ENCODE results near the gene VPS37B. TPM values are rescaled to one million over a fixed set of nuclear protein-coding genes. Genes with fewer than 3 reads are reported as not detected.
"Not testable (repeated sequence)": the region's sequence is repeated elsewhere in the genome, so short reads cannot be mapped to it uniquely, and the experiment has no call there.

The VPS37B gene
- polyA plus RNA-seq, 1 of the 3 experiments (the other 2 are of a cell fraction): 41.1 TPM

DNA sequence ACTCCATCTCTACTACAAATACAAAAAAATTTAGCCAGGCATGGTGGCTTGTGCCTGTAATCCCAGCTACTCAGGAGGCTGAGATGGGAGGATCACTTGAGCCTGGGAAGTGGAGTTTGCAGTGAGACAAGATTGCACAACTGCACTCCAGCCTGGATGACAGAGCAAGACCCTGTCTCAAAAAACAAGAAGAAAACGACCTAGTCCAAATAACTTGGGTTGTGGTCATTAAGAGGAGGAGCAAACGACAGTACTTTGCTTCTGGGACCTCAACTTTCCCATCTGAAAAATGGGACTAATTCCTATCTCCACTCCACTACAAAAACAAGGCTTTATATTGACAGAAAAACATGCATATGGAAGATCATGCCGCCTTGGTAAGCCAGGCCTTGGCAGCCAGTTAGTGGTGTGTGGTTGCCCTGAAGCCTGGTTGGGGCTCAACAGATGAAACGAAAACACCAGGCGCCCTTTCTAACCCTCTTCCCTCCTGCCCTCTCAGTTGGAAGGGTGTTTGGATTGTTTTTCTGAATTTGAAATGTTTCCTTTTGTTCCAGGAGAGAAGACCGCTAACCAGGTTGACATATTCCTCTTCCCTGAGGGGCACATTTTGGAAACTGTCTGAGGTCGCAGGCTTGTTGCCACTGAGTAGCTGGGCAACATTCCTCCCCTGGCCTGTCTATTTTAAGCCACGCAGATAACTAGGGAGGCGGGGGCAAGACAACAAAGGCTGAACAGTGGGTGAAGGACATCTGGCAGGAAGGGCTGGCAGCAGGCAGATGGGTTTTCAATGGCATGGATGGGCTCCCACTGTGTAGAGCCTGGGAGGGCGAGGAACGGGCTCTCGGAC, 13.7 kb upstream of the VPS37B start (continued):
- TF ChIP-seq, protein P1, sequence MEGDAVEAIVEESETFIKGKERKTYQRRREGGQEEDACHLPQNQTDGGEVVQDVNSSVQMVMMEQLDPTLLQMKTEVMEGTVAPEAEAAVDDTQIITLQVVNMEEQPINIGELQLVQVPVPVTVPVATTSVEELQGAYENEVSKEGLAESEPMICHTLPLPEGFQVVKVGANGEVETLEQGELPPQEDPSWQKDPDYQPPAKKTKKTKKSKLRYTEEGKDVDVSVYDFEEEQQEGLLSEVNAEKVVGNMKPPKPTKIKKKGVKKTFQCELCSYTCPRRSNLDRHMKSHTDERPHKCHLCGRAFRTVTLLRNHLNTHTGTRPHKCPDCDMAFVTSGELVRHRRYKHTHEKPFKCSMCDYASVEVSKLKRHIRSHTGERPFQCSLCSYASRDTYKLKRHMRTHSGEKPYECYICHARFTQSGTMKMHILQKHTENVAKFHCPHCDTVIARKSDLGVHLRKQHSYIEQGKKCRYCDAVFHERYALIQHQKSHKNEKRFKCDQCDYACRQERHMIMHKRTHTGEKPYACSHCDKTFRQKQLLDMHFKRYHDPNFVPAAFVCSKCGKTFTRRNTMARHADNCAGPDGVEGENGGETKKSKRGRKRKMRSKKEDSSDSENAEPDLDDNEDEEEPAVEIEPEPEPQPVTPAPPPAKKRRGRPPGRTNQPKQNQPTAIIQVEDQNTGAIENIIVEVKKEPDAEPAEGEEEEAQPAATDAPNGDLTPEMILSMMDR (IDR thresholded peaks at IDR 0.05): no peak
- TF ChIP-seq GABPA (IDR thresholded peaks at IDR 0.05; ENCODE audit: low read depth): no peak

DNA sequence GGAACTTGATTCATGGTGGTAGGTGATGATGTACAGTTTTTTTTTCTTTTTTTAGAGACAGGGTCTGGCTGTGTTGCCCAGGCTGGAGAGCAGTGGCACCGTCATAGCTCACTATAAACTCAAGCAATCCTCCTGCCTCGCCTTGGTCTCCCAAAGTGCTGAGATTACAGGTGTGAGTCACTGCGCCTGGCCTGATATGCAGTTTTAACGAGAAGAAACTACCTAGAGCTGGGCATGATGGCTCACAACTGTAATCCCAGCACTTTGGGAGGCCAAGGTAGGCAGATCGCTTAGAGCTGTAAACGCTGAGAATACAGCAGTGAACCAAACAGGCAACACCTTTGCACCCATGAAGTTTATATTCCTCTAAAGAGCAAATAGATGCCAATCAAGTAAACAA, 13.0 kb upstream of the VPS37B start:
- H3K4me2 ChIP-seq: no peak overlapping the region
- H3K79me2 ChIP-seq (ENCODE audit: insufficient read depth): no peaks in the 10 kb centered on the region
- no peaks in the 10 kb centered on the region for H3K9me3 ChIP-seq
- H2AFZ ChIP-seq (ENCODE audit: low read depth): no peak overlapping the region
- no peak overlapping the region for H3K9ac ChIP-seq
- CTCF ChIA-PET: interaction anchor here (1.3 to 2.2 kb wide), 2 partner anchors 44 to 48 kb away, joined by 3 to 6 read pairs; no protein-coding TSS in a partner anchor
- DNase-seq: no peak
- H3K36me3 ChIP-seq (replicated peaks in 1 of 2; ENCODE audit: control insufficient read depth in 1 of 2, insufficient read depth in 2 of 2, low read length in 1 of 2): no peaks in the 10 kb centered on the region
- H3K4me3 ChIP-seq (ENCODE audit: low read depth in 2 of 2, low read length in 1 of 2): no peak overlapping the region
- no peaks in the 10 kb centered on the region for H3F3A ChIP-seq (replicated peaks; ENCODE audit: insufficient read depth)
- peaks cover 0 to 7% of the 10 kb centered on the region in 2 experiments; a peak in 1 of 4 replicates for H3K4me1 ChIP-seq (ENCODE audit: control insufficient read depth in 1 of 2, insufficient read depth in 2 of 2, low read depth in 1 of 2, low read length in 1 of 2)
- no peak for TF ChIP-seq SIN3A (IDR thresholded peaks at IDR 0.05; ENCODE audit: borderline replicate concordance, low read depth, low read length)
- no peak for TF ChIP-seq RCOR1 (IDR thresholded peaks at IDR 0.05; ENCODE audit: low read length)
- TF ChIP-seq POLR2AphosphoS5 (IDR thresholded peaks at IDR 0.05; ENCODE audit: low read depth, low read length): no peak
- no peak for TF ChIP-seq JUND (IDR thresholded peaks at IDR 0.05)
- no peak for TF ChIP-seq GABPA (IDR thresholded peaks at IDR 0.05; ENCODE audit: low read depth)
- no peak for TF ChIP-seq TCF12 (IDR thresholded peaks at IDR 0.05)
- no peak for TF ChIP-seq GATA2 (CRISPR knock-in tag; IDR thresholded peaks at IDR 0.05)
- TF ChIP-seq, protein P2, sequence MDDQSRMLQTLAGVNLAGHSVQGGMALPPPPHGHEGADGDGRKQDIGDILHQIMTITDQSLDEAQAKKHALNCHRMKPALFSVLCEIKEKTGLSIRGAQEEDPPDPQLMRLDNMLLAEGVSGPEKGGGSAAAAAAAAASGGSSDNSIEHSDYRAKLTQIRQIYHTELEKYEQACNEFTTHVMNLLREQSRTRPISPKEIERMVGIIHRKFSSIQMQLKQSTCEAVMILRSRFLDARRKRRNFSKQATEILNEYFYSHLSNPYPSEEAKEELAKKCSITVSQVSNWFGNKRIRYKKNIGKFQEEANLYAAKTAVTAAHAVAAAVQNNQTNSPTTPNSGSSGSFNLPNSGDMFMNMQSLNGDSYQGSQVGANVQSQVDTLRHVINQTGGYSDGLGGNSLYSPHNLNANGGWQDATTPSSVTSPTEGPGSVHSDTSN (IDR thresholded peaks at IDR 0.05): no peak
- TF ChIP-seq, protein P3, sequence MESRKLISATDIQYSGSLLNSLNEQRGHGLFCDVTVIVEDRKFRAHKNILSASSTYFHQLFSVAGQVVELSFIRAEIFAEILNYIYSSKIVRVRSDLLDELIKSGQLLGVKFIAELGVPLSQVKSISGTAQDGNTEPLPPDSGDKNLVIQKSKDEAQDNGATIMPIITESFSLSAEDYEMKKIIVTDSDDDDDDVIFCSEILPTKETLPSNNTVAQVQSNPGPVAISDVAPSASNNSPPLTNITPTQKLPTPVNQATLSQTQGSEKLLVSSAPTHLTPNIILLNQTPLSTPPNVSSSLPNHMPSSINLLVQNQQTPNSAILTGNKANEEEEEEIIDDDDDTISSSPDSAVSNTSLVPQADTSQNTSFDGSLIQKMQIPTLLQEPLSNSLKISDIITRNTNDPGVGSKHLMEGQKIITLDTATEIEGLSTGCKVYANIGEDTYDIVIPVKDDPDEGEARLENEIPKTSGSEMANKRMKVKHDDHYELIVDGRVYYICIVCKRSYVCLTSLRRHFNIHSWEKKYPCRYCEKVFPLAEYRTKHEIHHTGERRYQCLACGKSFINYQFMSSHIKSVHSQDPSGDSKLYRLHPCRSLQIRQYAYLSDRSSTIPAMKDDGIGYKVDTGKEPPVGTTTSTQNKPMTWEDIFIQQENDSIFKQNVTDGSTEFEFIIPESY (IDR thresholded peaks at IDR 0.05; ENCODE audit: borderline replicate concordance, low read depth): no peak
- no peak for TF ChIP-seq CHD2 (IDR thresholded peaks at IDR 0.05; ENCODE audit: low read length, partially characterized antibody)
- TF ChIP-seq, protein P4, sequence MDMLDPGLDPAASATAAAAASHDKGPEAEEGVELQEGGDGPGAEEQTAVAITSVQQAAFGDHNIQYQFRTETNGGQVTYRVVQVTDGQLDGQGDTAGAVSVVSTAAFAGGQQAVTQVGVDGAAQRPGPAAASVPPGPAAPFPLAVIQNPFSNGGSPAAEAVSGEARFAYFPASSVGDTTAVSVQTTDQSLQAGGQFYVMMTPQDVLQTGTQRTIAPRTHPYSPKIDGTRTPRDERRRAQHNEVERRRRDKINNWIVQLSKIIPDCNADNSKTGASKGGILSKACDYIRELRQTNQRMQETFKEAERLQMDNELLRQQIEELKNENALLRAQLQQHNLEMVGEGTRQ (IDR thresholded peaks at IDR 0.05; ENCODE audit: borderline replicate concordance, low read depth, low read length): no peak
- TF ChIP-seq, protein P5, sequence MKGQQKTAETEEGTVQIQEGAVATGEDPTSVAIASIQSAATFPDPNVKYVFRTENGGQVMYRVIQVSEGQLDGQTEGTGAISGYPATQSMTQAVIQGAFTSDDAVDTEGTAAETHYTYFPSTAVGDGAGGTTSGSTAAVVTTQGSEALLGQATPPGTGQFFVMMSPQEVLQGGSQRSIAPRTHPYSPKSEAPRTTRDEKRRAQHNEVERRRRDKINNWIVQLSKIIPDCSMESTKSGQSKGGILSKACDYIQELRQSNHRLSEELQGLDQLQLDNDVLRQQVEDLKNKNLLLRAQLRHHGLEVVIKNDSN (IDR thresholded peaks at IDR 0.05; ENCODE audit: borderline replicate concordance, low read depth): no peak
- no peak for TF ChIP-seq FOSL2 (IDR thresholded peaks at IDR 0.05; ENCODE audit: borderline replicate concordance, low read depth)
- TF ChIP-seq FOXM1 (IDR thresholded peaks at IDR 0.05; ENCODE audit: low read depth): no peak
- 94% methylated on average over 6 of the region's 6 CpGs for WGBS (ENCODE audit: low lambda C conversion rate)
- H4K20me1 ChIP-seq (ENCODE audit: insufficient read depth): no peaks in the 10 kb centered on the region
- H3K27ac ChIP-seq (ENCODE audit: low read depth in 2 of 2, low read length in 1 of 2): no peak overlapping the region
- H3K27me3 ChIP-seq (ENCODE audit: insufficient read depth): no peaks in the 10 kb centered on the region
- no peaks in the 10 kb centered on the region for H3K9me2 ChIP-seq
- POLR2A ChIA-PET: no interaction called here

DNA sequence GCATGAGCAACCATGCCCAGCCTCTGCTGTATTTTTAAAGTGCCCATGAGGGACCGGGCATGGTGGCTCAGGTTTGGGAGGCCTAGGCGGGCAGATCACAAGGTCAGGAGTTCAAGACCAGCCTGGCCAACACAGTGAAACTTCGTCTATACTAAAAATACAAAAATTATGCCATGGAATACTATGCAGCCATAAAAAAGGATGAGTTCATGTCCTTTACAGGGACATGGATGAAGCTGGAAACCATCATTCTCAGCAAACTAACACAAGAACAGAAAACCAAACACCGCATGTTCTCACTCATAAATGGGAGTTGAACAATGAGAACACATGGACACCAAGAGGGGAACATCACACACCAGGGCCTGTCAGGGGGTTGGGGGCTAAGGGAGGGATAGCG, 9.3 kb upstream of the VPS37B start:
- H3K9me3 ChIP-seq; H3K79me2 ChIP-seq (ENCODE audit: insufficient read depth); POLR2A ChIA-PET; H2AFZ ChIP-seq (ENCODE audit: low read depth); H3K36me3 ChIP-seq (replicated peaks in 1 of 2; ENCODE audit: control insufficient read depth in 1 of 2, insufficient read depth in 2 of 2, low read length in 1 of 2); DNase-seq; H3K4me2 ChIP-seq; H4K20me1 ChIP-seq (ENCODE audit: insufficient read depth); H3K27ac ChIP-seq (ENCODE audit: low read depth in 2 of 2, low read length in 1 of 2); H3K4me1 ChIP-seq (ENCODE audit: control insufficient read depth in 1 of 2, insufficient read depth in 2 of 2, low read depth in 1 of 2, low read length in 1 of 2); H3F3A ChIP-seq (replicated peaks; ENCODE audit: insufficient read depth); H3K27me3 ChIP-seq (ENCODE audit: insufficient read depth); CTCF ChIA-PET; H3K9me2 ChIP-seq; H3K9ac ChIP-seq; H3K4me3 ChIP-seq (ENCODE audit: low read depth in 2 of 2, low read length in 1 of 2): not testable (repeated sequence)
- WGBS (ENCODE audit: low lambda C conversion rate): 66% methylated on average over 5 of the region's 5 CpGs

Measured in SK-N-SH (cell line).